Fibroblast of villous mesenchyme (primary cell): Measurements from ENCODE around the gene CALR. TPM values are rescaled to one million over a fixed set of nuclear protein-coding genes. Genes with fewer than 3 reads are reported as not detected.
A peak's percentile ranks its signal among the peaks of the same experiment; 100 is the strongest.

Experiments used
- DNase-seq: peaks from one replicate; pipeline ENCODE4 v3.0.0-alpha.2; 2010; ENCODE audit warnings: low read depth
- H3K4me3 ChIP-seq: 2 replicates; pipeline ENCODE4 v1.5.1; 2011; ENCODE audit warnings: low read depth, mild to moderate bottlenecking, low read length
- total RNA-seq: library from RNA; depleted of rRNA; stranded (reverse); fragments of >200 nt; gene quantifications from 2 replicates; pipeline ENCODE4 v1.2.3, GENCODE V29; 2012
- TF ChIP-seq, protein P1 (sequence below): IDR thresholded peaks from 2 replicates; pipeline ENCODE4 v1.5.1; 2012; ENCODE audit warnings: low read depth, mild to moderate bottlenecking, low read length; ENCODE audit not compliant: insufficient read depth

Gene CALR
- total RNA-seq, 1 donor, result 2,588 TPM

- no peak for DNase-seq
- H3K4me3 ChIP-seq, result no peak overlapping the region
- TF ChIP-seq, protein P1, sequence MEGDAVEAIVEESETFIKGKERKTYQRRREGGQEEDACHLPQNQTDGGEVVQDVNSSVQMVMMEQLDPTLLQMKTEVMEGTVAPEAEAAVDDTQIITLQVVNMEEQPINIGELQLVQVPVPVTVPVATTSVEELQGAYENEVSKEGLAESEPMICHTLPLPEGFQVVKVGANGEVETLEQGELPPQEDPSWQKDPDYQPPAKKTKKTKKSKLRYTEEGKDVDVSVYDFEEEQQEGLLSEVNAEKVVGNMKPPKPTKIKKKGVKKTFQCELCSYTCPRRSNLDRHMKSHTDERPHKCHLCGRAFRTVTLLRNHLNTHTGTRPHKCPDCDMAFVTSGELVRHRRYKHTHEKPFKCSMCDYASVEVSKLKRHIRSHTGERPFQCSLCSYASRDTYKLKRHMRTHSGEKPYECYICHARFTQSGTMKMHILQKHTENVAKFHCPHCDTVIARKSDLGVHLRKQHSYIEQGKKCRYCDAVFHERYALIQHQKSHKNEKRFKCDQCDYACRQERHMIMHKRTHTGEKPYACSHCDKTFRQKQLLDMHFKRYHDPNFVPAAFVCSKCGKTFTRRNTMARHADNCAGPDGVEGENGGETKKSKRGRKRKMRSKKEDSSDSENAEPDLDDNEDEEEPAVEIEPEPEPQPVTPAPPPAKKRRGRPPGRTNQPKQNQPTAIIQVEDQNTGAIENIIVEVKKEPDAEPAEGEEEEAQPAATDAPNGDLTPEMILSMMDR, result no peak
These were observed 3.3 kb upstream of the CALR start for GRCh38 chr19:12935071-12935470.

GRCh38 chr19:12936582-12936981 lies 1.8 kb upstream of the CALR start:
- no peak overlapping the region for H3K4me3 ChIP-seq
- DNase-seq, result no peak
- TF ChIP-seq, protein P1, result no peak

DNA sequence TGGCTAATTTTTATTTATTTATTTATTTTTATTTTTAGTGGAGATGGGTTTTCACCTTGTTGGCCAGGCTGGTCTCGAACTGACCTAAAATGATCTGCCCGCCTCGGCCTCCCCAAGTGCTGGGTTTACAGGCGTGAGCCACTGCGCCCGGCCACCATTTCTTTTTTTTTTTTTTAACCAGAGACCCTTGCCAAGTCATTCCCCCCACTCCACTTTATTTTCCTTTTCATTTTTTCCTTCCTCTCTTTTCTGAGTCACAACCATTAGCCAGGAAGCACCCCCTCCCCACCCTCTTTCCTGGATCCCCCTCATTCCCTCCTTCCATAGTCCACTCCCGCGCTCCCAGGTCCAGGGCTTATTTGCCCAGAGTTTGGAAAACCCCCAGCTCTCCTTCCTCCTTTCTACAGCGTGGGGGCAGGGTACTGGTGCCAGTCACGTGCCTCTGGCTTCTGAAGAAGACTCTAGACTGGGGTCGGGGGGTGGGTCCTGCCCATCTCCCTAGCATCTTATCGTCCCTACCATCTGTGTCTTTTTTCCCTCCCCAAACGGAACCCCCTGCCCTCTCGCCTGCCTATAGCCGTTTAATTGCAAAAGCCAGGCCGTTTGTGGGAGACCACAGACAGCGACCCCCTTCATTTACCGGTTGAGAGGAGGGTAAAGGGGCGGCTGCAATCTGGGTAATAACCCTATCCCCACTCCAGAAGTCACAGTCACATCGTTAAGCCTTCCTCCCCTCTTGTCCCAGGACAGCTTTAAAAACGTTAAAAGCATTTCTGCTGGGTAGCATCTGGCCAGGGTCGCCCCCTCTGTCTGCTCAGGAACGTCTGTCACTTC lies 1.1 kb upstream of the CALR start:
- TF ChIP-seq, protein P1, result no peak
- H3K4me3 ChIP-seq, result peak overlapping the region; percentile 69
- no peak for DNase-seq

DNA sequence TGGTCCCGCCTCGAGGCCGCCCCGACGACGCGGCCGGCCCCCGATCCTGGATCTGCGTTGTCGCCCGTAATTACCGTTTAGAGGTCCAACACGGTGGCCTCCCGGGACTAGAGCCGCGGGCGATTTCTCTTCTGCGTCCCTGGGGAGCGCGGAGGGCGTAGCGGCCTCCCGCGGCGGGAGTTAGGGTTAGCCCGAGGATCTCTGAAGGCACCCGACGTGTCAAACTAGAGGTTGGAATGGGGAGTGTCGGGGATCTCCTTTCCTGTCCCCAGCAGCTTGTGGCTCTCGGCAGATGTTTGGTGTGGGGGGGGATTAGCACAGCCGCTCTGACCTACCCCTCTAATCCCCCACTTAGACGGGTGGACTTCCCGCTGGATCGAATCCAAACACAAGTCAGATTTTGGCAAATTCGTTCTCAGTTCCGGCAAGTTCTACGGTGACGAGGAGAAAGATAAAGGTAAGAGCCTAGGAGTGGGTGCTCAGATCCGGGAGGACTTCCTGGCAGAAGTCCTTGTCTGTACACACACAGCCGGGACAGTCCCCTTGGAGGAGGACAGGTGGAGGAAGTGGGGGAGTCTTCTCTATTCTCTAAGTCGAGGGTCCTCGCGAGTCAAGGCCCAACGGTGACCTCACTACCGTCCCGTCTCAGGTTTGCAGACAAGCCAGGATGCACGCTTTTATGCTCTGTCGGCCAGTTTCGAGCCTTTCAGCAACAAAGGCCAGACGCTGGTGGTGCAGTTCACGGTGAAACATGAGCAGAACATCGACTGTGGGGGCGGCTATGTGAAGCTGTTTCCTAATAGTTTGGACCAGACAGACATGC lies 581 bp downstream of the CALR start:
- H3K4me3 ChIP-seq, result peak overlapping the region; percentile 92
- peak; percentile 60 for DNase-seq
- TF ChIP-seq, protein P1, result peak; percentile 20

- no peak for DNase-seq
- TF ChIP-seq, protein P1, result no peak
- H3K4me3 ChIP-seq, result peak overlapping the region; percentile 92
These were observed 1.6 kb downstream of the CALR start for GRCh38 chr19:12939975-12940423.

GRCh38 chr19:12940897-12941296 lies 2.5 kb downstream of the CALR start:
- TF ChIP-seq, protein P1, result no peak
- peak overlapping the region; percentile 92 for H3K4me3 ChIP-seq
- no peak for DNase-seq
